ENCODE data around the gene ESCO1.
A peak's percentile ranks its signal among the peaks of the same experiment; 100 is the strongest.

The ESCO1 gene

DNA sequence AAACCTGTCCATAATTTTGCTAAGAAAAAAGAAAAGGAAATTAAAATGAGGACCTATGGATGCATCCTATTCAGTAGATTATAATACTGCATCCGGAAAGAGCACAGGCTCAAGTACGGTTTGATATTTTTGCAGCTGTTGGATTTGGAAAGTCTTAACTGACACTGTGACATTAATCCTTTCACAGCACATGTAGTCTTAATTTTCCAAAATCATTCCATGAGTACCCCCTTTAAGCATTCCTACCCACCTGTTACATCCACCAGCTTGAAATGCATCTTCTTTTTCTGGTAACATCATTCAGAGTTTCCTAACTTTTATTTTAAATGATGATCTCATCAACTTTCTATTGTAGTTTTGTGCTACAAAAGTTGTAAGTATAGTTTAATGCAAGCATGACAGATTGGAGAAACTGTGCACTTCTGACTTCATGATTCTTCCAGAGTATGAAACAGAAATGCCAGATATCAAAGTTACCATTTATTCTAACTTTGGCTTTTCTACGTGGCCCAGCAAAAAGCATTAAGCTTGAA is 113.5 kb downstream of the ESCO1 start:
- no peaks in the 10 kb centered on the region for H3K36me3 ChIP-seq (replicated peaks)
- no peak for DNase-seq
- no peak overlapping the region for H3K27ac ChIP-seq
- in situ Hi-C loops (cut with HindIII; ENCODE audit: low pct_ligation_motif_present, low sequenced_read_pairs) = no loop called here
- no peak overlapping the region for H3K4me3 ChIP-seq (ENCODE audit: low read depth, low read length)
- TF ChIP-seq, protein P1, sequence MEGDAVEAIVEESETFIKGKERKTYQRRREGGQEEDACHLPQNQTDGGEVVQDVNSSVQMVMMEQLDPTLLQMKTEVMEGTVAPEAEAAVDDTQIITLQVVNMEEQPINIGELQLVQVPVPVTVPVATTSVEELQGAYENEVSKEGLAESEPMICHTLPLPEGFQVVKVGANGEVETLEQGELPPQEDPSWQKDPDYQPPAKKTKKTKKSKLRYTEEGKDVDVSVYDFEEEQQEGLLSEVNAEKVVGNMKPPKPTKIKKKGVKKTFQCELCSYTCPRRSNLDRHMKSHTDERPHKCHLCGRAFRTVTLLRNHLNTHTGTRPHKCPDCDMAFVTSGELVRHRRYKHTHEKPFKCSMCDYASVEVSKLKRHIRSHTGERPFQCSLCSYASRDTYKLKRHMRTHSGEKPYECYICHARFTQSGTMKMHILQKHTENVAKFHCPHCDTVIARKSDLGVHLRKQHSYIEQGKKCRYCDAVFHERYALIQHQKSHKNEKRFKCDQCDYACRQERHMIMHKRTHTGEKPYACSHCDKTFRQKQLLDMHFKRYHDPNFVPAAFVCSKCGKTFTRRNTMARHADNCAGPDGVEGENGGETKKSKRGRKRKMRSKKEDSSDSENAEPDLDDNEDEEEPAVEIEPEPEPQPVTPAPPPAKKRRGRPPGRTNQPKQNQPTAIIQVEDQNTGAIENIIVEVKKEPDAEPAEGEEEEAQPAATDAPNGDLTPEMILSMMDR (IDR thresholded peaks at IDR 0.05; ENCODE audit: low read depth, low read length, missing control alignments) = no peak
- no peaks in the 10 kb centered on the region for H3K27me3 ChIP-seq (replicated peaks)

DNA sequence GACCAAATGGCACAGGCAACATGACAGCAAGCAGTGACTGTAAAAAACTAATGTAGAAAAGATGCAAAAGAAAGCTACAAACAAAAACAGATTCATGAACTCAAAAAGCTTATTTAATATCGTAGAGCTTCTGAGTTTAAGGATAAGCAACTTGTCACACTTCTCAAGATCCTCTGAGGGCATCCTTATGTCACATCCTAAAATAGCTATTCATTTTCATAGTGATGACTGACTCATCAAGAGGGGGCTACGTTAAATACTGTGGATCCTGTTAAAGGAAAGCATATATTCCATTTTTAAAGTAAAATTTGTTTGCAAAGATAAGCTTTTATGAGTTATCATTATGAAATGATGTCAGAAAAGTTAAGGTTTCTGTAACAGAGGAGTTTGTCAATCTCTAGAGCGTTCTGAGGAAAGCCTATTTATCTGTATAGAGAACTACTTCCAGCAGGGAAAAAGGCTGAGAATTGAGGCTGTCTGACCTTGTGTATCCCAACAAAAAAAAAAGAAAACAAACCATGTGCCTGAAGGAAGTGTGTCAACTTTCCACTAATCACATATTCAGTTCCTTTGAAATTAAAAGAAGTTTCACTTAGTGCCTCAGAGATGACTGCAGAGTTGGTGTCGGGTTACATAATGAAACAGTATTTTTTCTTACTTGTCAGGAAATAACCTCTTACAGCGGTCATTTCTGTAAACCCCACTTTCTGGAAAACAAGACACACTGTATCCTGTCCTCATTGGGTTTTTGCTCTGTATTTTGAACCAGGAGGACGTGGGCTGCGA is 115.5 kb downstream of the ESCO1 start:
- in situ Hi-C loops (cut with HindIII; ENCODE audit: low pct_ligation_motif_present, low sequenced_read_pairs) = no loop called here
- H3K27ac ChIP-seq = peak overlapping the region; percentile 32

DNA sequence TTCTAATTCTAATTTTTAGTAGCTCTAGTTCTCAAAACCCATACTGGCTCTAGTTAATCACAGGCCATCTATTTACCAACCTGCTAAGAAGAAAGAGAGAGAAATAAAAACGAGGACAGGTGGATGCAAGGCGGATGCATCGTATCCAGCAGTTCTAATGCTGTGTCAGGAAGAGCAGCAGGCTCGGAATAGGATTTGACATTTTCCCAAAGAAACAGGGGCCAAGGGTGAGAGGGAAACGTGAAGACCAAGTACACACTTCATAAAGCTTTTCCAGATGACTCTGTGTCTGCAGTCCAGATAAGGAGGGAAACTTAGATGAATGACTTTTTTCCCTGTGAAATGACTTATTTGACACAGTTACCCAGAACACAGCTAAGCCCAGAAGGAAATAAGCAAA is 117.5 kb downstream of the ESCO1 start:
- no peaks in the 10 kb centered on the region for H3K36me3 ChIP-seq (replicated peaks)
- no peak overlapping the region for H3K27ac ChIP-seq

More for the DNA sequence above, 115.5 kb downstream of the ESCO1 start:
- Histone ChIP-seq H3K27me3 (replicated peaks) (no peaks in the 10 kb centered on the region), H3K36me3 (replicated peaks) (no peaks in the 10 kb centered on the region), H3K4me3 (ENCODE audit: low read depth, low read length) (no peak overlapping the region)
- peak; percentile 3 for DNase-seq
- TF ChIP-seq, protein P1 (IDR thresholded peaks at IDR 0.05; ENCODE audit: low read depth, low read length, missing control alignments) = no peak

DNA sequence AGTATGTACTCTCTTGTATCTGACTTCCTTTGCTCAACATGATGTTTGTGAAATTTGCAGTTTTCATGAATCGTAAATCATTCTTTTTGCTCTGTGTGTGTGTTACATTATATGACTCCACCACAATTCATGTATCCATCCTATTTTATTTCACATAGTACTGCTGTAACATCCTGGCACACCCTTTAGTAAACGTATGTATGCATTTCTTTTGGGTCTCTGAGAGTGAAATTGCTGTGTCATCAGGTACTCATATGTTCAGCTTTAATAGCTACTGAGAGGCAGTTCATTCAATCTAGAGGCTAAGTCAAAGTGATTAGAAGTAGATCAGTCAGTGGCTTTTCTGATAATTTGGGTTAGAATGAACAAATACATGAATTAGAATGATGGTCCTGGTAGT is 118.8 kb downstream of the ESCO1 start:
- in situ Hi-C loops (cut with HindIII; ENCODE audit: low pct_ligation_motif_present, low sequenced_read_pairs) = no loop called here
- H3K27me3 ChIP-seq (replicated peaks) = no peaks in the 10 kb centered on the region
- H3K27ac ChIP-seq = no peak overlapping the region
- no peak overlapping the region for H3K4me3 ChIP-seq (ENCODE audit: low read depth, low read length)
- no peaks in the 10 kb centered on the region for H3K36me3 ChIP-seq (replicated peaks)
- TF ChIP-seq, protein P1 (IDR thresholded peaks at IDR 0.05; ENCODE audit: low read depth, low read length, missing control alignments) = no peak
- DNase-seq = no peak

More for the DNA sequence above, 117.5 kb downstream of the ESCO1 start:
- H3K27me3 ChIP-seq (replicated peaks) = no peaks in the 10 kb centered on the region
- TF ChIP-seq, protein P1 (IDR thresholded peaks at IDR 0.05; ENCODE audit: low read depth, low read length, missing control alignments) = no peak
- H3K4me3 ChIP-seq (ENCODE audit: low read depth, low read length) = no peak overlapping the region
- in situ Hi-C loops (cut with HindIII; ENCODE audit: low pct_ligation_motif_present, low sequenced_read_pairs) = no loop called here
- no peak for DNase-seq

DNA sequence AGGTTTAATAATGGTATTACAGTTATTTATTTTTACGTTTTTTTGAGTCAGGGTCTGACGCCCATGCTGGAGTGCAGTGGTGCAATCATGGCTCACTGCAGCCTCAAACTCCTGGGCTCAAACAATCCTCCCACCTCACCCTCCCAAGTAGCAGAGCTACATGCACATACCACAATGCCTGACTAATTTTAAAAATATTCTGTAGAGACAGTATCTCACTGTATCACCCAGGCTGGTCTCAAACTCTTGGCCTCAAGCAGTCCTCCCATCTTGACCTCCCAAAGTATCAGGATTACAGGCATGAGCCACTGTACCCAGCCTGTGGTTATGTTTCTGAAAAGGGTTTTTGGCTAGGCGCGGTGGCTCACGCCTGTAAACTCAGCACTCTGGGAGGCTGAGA is 120.8 kb downstream of the ESCO1 start:
- in situ Hi-C loops (cut with HindIII; ENCODE audit: low pct_ligation_motif_present, low sequenced_read_pairs) = no loop called here
- TF ChIP-seq, protein P1 (IDR thresholded peaks at IDR 0.05; ENCODE audit: low read depth, low read length, missing control alignments) = no peak
- no peaks in the 10 kb centered on the region for H3K36me3 ChIP-seq (replicated peaks)
- DNase-seq = no peak
- H3K27me3 ChIP-seq (replicated peaks) = no peaks in the 10 kb centered on the region
- no peak overlapping the region for H3K4me3 ChIP-seq (ENCODE audit: low read depth, low read length)
- H3K27ac ChIP-seq = no peak overlapping the region

Data from brain microvascular endothelial cell (primary cell).